ENCODE data around the gene COL11A1.

COL11A1 gene

DNA sequence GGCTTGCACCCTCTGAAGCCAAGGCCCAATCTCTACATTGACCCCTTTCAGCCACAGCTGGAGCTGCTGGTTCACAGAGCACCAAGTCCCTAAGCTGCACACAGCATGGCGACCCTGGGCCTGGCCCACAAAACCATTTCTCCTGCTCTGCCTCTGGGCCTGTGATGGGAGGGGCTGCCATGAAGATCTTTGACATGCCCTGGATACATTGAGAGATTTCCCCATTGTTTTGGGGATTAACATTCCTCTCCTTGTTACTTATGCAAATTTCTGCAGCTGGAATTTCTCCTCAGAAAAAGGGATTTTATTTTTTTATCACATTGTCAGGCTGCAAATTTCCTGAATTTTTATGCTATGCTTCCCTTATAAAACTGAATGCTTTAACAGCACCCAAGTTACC, 235.8 kb downstream of the COL11A1 start:
- H3K4me3 ChIP-seq (ENCODE audit: low read length in 2 of 2) = no peak overlapping the region
- H3K36me3 ChIP-seq (ENCODE audit: control insufficient read depth in 2 of 2, insufficient read depth in 2 of 2, low read length in 2 of 2) = no peaks in the 10 kb centered on the region
- no peaks in the 10 kb centered on the region for H3K27me3 ChIP-seq (ENCODE audit: control insufficient read depth in 1 of 2, insufficient read depth in 2 of 2, low read length in 2 of 2)
- no peaks in the 10 kb centered on the region for H3K4me1 ChIP-seq (ENCODE audit: control insufficient read depth, insufficient read depth, low read length)
- H3K9me3 ChIP-seq (ENCODE audit: control insufficient read depth in 2 of 2, low read length in 2 of 2) = no peaks in the 10 kb centered on the region
- H3K27ac ChIP-seq (ENCODE audit: low read length) = no peak overlapping the region
- H3K9ac ChIP-seq (ENCODE audit: low read length in 2 of 2) = no peak overlapping the region

DNA sequence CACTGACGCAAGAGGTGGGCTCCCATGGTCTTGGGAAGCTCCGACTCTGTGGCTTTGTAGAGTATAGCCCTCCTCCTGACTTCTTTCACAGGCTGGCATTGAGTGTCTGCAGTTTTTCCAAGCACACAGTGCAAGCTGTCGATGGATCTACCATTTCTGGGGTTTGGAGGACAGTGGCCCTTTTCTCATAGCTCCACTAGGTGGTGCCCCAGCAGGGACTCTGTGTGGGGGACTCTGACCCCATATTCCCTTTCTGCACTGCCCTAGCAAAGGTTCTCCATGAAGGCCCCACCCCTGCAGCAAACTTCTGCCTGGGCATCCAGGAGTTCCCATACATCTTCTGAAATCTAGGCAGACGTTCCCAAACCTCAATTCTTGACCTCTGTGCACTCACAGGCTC, 236.2 kb downstream of the COL11A1 start:
- Histone ChIP-seq H3K4me1 (ENCODE audit: control insufficient read depth, insufficient read depth, low read length) (no peaks in the 10 kb centered on the region), H3K9ac (ENCODE audit: low read length in 2 of 2) (no peak overlapping the region), H3K36me3 (ENCODE audit: control insufficient read depth in 2 of 2, insufficient read depth in 2 of 2, low read length in 2 of 2) (no peaks in the 10 kb centered on the region), H3K27me3 (ENCODE audit: control insufficient read depth in 1 of 2, insufficient read depth in 2 of 2, low read length in 2 of 2) (no peaks in the 10 kb centered on the region), H3K4me3 (ENCODE audit: low read length in 2 of 2) (no peak overlapping the region), H3K27ac (ENCODE audit: low read length) (no peak overlapping the region), H3K9me3 (ENCODE audit: control insufficient read depth in 2 of 2, low read length in 2 of 2) (no peaks in the 10 kb centered on the region)

DNA sequence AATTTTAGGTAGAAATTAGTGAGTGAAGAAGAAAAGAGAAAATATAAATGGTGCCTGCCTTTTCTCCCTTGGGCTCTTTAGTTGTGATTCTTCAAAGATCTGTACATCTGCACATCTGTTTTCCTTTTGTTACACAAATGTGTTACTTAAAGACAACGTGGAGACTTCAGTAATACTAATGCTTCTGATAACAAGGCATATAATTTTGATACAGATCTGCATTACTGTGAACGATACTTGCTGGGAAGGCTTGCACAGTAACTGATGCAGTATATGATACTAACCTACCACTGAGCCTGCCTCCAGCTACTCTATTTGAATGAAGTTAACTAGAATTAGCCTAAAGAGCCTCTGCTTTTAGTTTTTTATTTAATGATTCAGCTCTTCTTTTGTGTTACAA, 244.6 kb downstream of the COL11A1 start:
- Histone ChIP-seq H3K4me3 (ENCODE audit: low read length in 2 of 2) (no peak overlapping the region), H3K4me1 (ENCODE audit: control insufficient read depth, insufficient read depth, low read length) (no peaks in the 10 kb centered on the region), H3K9ac (ENCODE audit: low read length in 2 of 2) (no peak overlapping the region), H3K27me3 (ENCODE audit: control insufficient read depth in 1 of 2, insufficient read depth in 2 of 2, low read length in 2 of 2) (no peaks in the 10 kb centered on the region), H3K36me3 (ENCODE audit: control insufficient read depth in 2 of 2, insufficient read depth in 2 of 2, low read length in 2 of 2) (no peaks in the 10 kb centered on the region), H3K9me3 (ENCODE audit: control insufficient read depth in 2 of 2, low read length in 2 of 2) (no peaks in the 10 kb centered on the region), H3K27ac (ENCODE audit: low read length) (no peak overlapping the region)

DNA sequence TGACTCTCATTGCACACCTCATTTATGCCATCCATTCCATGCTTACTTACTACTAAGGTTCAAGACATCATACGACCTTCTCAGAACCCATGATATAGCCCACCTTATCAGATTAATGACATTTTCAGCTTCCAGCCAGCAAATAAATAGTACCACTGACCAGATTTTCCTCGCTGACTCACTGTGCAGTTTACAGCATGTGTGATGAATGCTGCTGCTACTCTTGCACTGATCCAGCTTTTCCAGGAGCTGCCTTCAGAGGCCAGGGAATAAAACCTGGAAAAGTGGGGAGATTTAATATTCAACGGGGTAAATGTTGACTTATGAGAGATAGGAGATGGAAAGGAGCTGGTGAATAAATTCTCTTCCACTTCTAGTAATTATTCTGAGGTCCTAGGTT, 247.1 kb downstream of the COL11A1 start:
- Histone ChIP-seq H3K4me3 (ENCODE audit: low read length in 2 of 2) (no peak overlapping the region), H3K27ac (ENCODE audit: low read length) (no peak overlapping the region), H3K4me1 (ENCODE audit: control insufficient read depth, insufficient read depth, low read length) (no peaks in the 10 kb centered on the region), H3K9ac (ENCODE audit: low read length in 2 of 2) (no peak overlapping the region), H3K27me3 (ENCODE audit: control insufficient read depth in 1 of 2, insufficient read depth in 2 of 2, low read length in 2 of 2) (no peaks in the 10 kb centered on the region), H3K9me3 (ENCODE audit: control insufficient read depth in 2 of 2, low read length in 2 of 2) (no peaks in the 10 kb centered on the region), H3K36me3 (ENCODE audit: control insufficient read depth in 2 of 2, insufficient read depth in 2 of 2, low read length in 2 of 2) (no peaks in the 10 kb centered on the region)

DNA sequence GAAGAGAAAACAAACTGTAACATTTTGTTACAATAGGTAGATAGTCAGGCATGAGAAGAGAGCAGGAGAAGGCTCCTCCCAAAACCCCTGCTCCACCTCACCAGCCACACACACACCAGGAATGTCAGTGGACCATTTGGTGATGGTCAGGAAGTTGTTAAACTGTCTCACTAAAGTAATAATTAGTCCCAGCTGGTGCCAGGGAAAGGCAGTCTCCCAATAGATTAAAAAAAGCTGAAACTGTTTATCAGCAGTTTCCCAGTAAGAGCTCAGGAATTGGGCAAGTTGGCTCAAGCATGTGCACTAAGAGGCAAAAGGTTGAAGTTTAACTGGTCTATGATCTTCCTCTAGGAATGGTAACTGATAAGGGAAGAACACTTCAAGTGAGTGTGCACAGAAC, 249.6 kb downstream of the COL11A1 start:
- no peaks in the 10 kb centered on the region for H3K9me3 ChIP-seq (ENCODE audit: control insufficient read depth in 2 of 2, low read length in 2 of 2)
- no peak overlapping the region for H3K4me3 ChIP-seq (ENCODE audit: low read length in 2 of 2)
- no peaks in the 10 kb centered on the region for H3K27me3 ChIP-seq (ENCODE audit: control insufficient read depth in 1 of 2, insufficient read depth in 2 of 2, low read length in 2 of 2)
- H3K27ac ChIP-seq (ENCODE audit: low read length) = no peak overlapping the region
- H3K4me1 ChIP-seq (ENCODE audit: control insufficient read depth, insufficient read depth, low read length) = no peaks in the 10 kb centered on the region
- H3K9ac ChIP-seq (ENCODE audit: low read length in 2 of 2) = no peak overlapping the region
- no peaks in the 10 kb centered on the region for H3K36me3 ChIP-seq (ENCODE audit: control insufficient read depth in 2 of 2, insufficient read depth in 2 of 2, low read length in 2 of 2)

DNA sequence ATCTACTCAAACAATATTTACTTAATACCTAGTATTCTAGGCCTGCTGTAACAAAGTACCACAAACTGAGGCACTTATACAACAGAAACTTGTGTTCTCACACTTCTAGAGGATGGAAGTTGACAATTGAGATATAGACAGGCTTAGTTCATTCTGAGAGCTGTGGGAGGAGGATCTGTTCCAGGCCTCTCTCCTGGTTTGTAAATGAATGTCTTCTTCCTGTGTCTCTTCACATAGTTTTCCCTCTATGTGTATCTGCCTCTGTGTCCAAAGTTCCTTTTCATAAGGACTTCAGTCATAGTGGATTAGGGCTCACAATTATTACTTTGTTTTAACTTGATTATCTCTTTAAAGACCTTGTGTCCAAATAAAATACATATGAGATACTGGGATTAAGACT, 251.1 kb downstream of the COL11A1 start:
- H3K4me3 ChIP-seq (ENCODE audit: low read length in 2 of 2) = no peak overlapping the region
- H3K27me3 ChIP-seq (ENCODE audit: control insufficient read depth in 1 of 2, insufficient read depth in 2 of 2, low read length in 2 of 2) = no peaks in the 10 kb centered on the region
- H3K4me1 ChIP-seq (ENCODE audit: control insufficient read depth, insufficient read depth, low read length) = no peaks in the 10 kb centered on the region
- H3K27ac ChIP-seq (ENCODE audit: low read length) = no peak overlapping the region
- no peaks in the 10 kb centered on the region for H3K9me3 ChIP-seq (ENCODE audit: control insufficient read depth in 2 of 2, low read length in 2 of 2)
- no peaks in the 10 kb centered on the region for H3K36me3 ChIP-seq (ENCODE audit: control insufficient read depth in 2 of 2, insufficient read depth in 2 of 2, low read length in 2 of 2)
- no peak overlapping the region for H3K9ac ChIP-seq (ENCODE audit: low read length in 2 of 2)

DNA sequence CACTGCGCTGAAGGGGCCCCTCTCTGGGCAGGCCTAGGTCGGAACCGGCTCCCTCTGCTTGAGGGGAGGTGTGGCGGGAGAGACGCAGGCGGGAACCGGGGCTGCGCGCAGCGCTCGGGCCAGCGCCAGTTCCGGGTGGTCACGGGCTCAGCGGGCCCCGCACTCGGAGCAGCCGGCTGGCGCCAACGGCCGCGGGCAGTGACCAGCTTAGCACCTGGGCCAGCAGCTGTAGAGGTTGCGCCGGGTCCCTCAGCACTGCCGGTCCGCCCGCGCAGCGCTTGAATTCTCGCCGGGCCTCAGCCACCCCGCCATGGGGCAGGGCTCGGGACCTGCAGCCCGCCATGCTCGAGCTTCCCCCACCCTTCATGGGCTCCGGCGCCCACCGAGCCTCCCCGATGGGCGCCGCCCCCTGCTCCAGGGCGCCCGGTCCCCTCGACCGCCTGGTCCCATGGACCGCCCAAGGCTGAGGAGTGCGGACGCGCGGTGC, 254.6 kb downstream of the COL11A1 start:
- no peak overlapping the region for H3K9ac ChIP-seq (ENCODE audit: low read length in 2 of 2)
- H3K27me3 ChIP-seq (ENCODE audit: control insufficient read depth in 1 of 2, insufficient read depth in 2 of 2, low read length in 2 of 2) = no peaks in the 10 kb centered on the region
- H3K36me3 ChIP-seq (ENCODE audit: control insufficient read depth in 2 of 2, insufficient read depth in 2 of 2, low read length in 2 of 2) = no peaks in the 10 kb centered on the region
- H3K4me3 ChIP-seq (ENCODE audit: low read length in 2 of 2) = no peak overlapping the region
- H3K27ac ChIP-seq (ENCODE audit: low read length) = no peak overlapping the region
- no peaks in the 10 kb centered on the region for H3K4me1 ChIP-seq (ENCODE audit: control insufficient read depth, insufficient read depth, low read length)
- no peaks in the 10 kb centered on the region for H3K9me3 ChIP-seq (ENCODE audit: control insufficient read depth in 2 of 2, low read length in 2 of 2)

DNA sequence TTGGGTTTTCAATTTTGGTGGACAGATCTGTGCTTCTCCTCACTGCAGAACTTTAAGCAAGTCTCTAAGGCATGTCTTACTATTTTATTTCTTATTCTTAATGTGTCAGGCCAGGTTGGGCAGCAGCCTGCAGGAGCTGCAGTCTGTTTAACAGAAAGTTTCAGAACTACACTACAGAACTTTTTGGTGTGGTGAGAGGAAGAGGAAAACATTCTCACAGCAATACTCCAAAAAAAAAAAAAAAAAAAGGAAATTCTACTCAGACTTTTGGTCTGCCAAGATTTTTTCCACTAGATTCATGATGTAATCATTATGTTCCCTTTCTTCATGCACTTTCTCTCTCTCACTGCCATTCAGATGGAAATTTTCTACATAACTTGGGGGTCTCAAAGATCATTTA, 255.2 kb downstream of the COL11A1 start:
- H3K9me3 ChIP-seq (ENCODE audit: control insufficient read depth in 2 of 2, low read length in 2 of 2) = no peaks in the 10 kb centered on the region
- no peak overlapping the region for H3K4me3 ChIP-seq (ENCODE audit: low read length in 2 of 2)
- H3K27me3 ChIP-seq (ENCODE audit: control insufficient read depth in 1 of 2, insufficient read depth in 2 of 2, low read length in 2 of 2) = no peaks in the 10 kb centered on the region
- H3K4me1 ChIP-seq (ENCODE audit: control insufficient read depth, insufficient read depth, low read length) = no peaks in the 10 kb centered on the region
- H3K27ac ChIP-seq (ENCODE audit: low read length) = no peak overlapping the region
- H3K9ac ChIP-seq (ENCODE audit: low read length in 2 of 2) = no peak overlapping the region
- H3K36me3 ChIP-seq (ENCODE audit: control insufficient read depth in 2 of 2, insufficient read depth in 2 of 2, low read length in 2 of 2) = no peaks in the 10 kb centered on the region

DNA sequence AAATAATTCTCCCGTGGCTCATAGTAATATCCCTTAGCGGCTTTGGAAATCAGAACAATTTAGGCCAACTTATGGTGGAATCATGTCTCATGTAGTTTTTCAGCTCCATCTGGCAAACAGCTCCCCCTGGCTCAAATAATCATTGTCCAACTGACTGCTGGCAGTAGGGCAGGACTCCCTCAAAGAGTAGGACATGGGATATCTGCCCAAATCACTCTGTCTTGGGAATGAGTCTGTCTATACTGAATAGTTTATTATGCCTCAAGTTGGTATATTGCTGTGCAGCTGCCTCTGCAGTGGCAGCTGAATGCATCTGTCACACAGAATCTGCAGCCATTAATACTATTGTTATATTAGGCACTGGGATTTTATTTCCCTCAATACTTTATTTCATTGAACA, 255.7 kb downstream of the COL11A1 start:
- Histone ChIP-seq H3K4me3 (ENCODE audit: low read length in 2 of 2) (no peak overlapping the region), H3K4me1 (ENCODE audit: control insufficient read depth, insufficient read depth, low read length) (no peaks in the 10 kb centered on the region), H3K9ac (ENCODE audit: low read length in 2 of 2) (no peak overlapping the region), H3K27me3 (ENCODE audit: control insufficient read depth in 1 of 2, insufficient read depth in 2 of 2, low read length in 2 of 2) (no peaks in the 10 kb centered on the region), H3K36me3 (ENCODE audit: control insufficient read depth in 2 of 2, insufficient read depth in 2 of 2, low read length in 2 of 2) (no peaks in the 10 kb centered on the region), H3K9me3 (ENCODE audit: control insufficient read depth in 2 of 2, low read length in 2 of 2) (no peaks in the 10 kb centered on the region), H3K27ac (ENCODE audit: low read length) (no peak overlapping the region)

DNA sequence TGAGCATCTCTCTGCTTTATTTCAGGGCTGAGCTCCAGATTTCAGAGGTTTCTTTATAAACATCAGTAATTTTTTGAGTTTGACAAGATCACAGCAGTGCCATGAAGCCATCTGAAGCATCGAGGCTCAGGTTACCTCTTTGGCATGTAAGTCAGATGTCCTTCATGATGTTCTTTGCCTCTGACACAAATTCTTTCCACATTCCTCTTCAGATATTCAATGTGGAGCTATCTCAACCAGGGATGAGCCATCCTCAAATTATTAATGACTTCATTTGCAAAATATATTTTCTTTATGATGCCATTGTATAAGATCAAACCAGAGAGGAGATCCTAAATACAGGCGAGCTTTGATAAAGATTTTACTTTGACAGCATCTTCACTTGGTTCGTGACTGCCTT, 256.7 kb downstream of the COL11A1 start:
- Histone ChIP-seq H3K4me3 (ENCODE audit: low read length in 2 of 2) (no peak overlapping the region), H3K4me1 (ENCODE audit: control insufficient read depth, insufficient read depth, low read length) (no peaks in the 10 kb centered on the region), H3K27me3 (ENCODE audit: control insufficient read depth in 1 of 2, insufficient read depth in 2 of 2, low read length in 2 of 2) (no peaks in the 10 kb centered on the region), H3K27ac (ENCODE audit: low read length) (no peak overlapping the region), H3K9ac (ENCODE audit: low read length in 2 of 2) (no peak overlapping the region), H3K9me3 (ENCODE audit: control insufficient read depth in 2 of 2, low read length in 2 of 2) (no peaks in the 10 kb centered on the region), H3K36me3 (ENCODE audit: control insufficient read depth in 2 of 2, insufficient read depth in 2 of 2, low read length in 2 of 2) (no peaks in the 10 kb centered on the region)

DNA sequence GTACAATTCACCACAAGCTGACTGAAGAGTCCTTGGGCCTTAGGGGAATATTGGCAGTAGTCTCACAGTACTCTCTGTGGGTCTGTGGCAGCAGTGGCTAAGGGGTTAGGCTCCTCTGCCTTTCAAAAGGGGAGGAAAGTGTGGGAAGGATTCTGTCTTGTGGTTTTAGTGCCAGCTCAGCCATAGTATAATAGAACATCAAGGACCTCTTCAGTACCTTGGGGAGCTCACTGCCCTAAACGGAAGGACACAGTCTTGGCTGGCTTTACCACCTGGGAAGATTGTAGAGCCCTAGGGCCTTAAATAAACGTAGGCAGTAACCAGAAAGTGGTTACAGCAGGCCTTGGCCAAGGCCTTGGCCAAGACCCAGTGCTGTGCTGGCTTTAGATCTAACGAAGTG, 265.7 kb downstream of the COL11A1 start:
- Histone ChIP-seq H3K9ac (ENCODE audit: low read length in 2 of 2) (no peak overlapping the region), H3K27me3 (ENCODE audit: control insufficient read depth in 1 of 2, insufficient read depth in 2 of 2, low read length in 2 of 2) (no peaks in the 10 kb centered on the region), H3K4me3 (ENCODE audit: low read length in 2 of 2) (no peak overlapping the region), H3K4me1 (ENCODE audit: control insufficient read depth, insufficient read depth, low read length) (no peaks in the 10 kb centered on the region), H3K36me3 (ENCODE audit: control insufficient read depth in 2 of 2, insufficient read depth in 2 of 2, low read length in 2 of 2) (no peaks in the 10 kb centered on the region), H3K9me3 (ENCODE audit: control insufficient read depth in 2 of 2, low read length in 2 of 2) (peaks cover 0 to 4% of the 10 kb centered on the region in 2 donors), H3K27ac (ENCODE audit: low read length) (no peak overlapping the region)
